ENCODE data around the gene AKR1C1. TPM values are rescaled to one million over a fixed set of nuclear protein-coding genes. Genes with fewer than 3 reads are reported as not detected.
"Not testable (repeated sequence)": the region's sequence is repeated elsewhere in the genome, so short reads cannot be mapped to it uniquely, and the experiment has no call there.

Gene AKR1C1
- total RNA-seq, 1 experiment from 2014 or later: 1.9 TPM

DNA sequence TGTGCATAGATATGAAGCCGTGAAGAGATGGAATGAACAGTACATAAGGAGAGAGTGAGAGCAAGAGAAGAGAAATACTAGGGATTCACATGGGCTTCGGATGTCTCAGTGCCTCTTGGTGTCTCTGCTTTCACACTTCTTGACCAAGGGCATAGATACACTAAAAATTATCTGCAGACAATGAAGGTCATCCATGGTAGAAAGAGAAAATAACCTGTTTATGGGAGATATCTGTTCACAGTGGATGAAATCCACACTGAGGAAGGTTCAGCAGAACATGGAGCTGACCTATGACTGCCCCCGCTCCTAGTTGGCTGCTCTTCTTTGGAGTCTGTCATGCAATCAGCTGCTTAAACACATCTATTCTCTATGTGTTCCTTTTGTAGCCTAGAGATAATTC lies 6.1 kb downstream of the AKR1C1 start:
- not testable (repeated sequence) for H3K4me2 ChIP-seq (ENCODE audit: insufficient read depth, insufficient read length, low read length); H3K27me3 Mint-ChIP-seq (ENCODE audit: low read depth); H2BK20ac ChIP-seq (ENCODE audit: low read depth, low read length, poor library complexity, severe bottlenecking); H3K18ac ChIP-seq (ENCODE audit: insufficient read length, low read depth, low read length); H4K20me1 ChIP-seq (ENCODE audit: control insufficient read depth, insufficient read depth, insufficient read length); H3K27ac ChIP-seq (ENCODE audit: insufficient read length, low read depth, low read length); H3K79me2 ChIP-seq (ENCODE audit: insufficient read depth, low read length); H3K4me1 ChIP-seq (ENCODE audit: insufficient read depth, low read length); H3K27ac Mint-ChIP-seq; H3K4ac ChIP-seq (ENCODE audit: low read depth, low read length); H3T11ph ChIP-seq (ENCODE audit: low read length); H3K9ac ChIP-seq (ENCODE audit: extremely low read depth, insufficient read length, low read length); H2BK12ac ChIP-seq (ENCODE audit: insufficient read length, low read depth, low read length); H3K36me3 Mint-ChIP-seq (ENCODE audit: insufficient read depth in 1 of 3, low read depth in 3 of 3); H2AK5ac ChIP-seq (ENCODE audit: insufficient read length, low read length); H2BK120ac ChIP-seq (ENCODE audit: low read depth, low read length, poor library complexity, severe bottlenecking); H3K23ac ChIP-seq (ENCODE audit: insufficient read length, low read depth, low read length); H4K91ac ChIP-seq (ENCODE audit: insufficient read length, low read depth, low read length); H2AFZ ChIP-seq (ENCODE audit: low read length); H3K4me1 Mint-ChIP-seq; H3K56ac ChIP-seq (ENCODE audit: insufficient read length, low read depth, low read length); H3K14ac ChIP-seq (ENCODE audit: insufficient read depth, low read length); H4K5ac ChIP-seq (ENCODE audit: insufficient read length, low read depth, low read length); DNase-seq; H2BK15ac ChIP-seq (ENCODE audit: low read depth, low read length); H3K4me3 Mint-ChIP-seq; H2BK5ac ChIP-seq (ENCODE audit: insufficient read length, low read length); H3K27me3 ChIP-seq (ENCODE audit: insufficient read depth, low read length); H3K23me2 ChIP-seq (ENCODE audit: insufficient read length, low read depth, low read length, poor library complexity, severe bottlenecking); H3K9me3 ChIP-seq (ENCODE audit: control insufficient read depth, low read depth, low read length); H3K79me1 ChIP-seq (ENCODE audit: insufficient read depth, low read depth, low read length, poor library complexity, severe bottlenecking); H4K8ac ChIP-seq (replicated peaks; ENCODE audit: insufficient read length, low read depth, low read length)
- no CpG with 5 or more reads among the region's 3 CpGs for WGBS (ENCODE audit: extremely low coverage, insufficient read length, low lambda C conversion rate)
- H3K9me3 Mint-ChIP-seq: peaks cover 3 to 22% of the 10 kb centered on the region in 2 experiments

DNA sequence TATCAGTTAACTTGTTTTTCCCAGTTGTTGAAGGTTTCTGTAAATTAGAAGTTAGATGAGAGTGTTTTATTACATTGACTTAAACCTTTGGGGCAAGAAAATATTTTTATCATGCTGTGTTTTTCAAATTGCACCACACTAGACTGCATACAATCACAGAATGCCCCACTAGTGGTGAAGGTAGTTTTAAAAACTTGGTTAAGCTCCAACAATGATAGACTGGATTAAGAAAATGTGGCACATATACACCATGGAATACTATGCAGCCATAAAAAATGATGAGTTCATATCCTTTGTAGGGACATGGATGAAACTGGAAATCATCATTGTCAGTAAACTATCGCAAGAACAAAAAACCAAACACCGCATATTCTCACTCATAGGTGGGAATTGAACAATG lies 7.1 kb downstream of the AKR1C1 start:
- not testable (repeated sequence) for H3K27ac Mint-ChIP-seq; H3K56ac ChIP-seq (ENCODE audit: insufficient read length, low read depth, low read length); H2BK5ac ChIP-seq (ENCODE audit: insufficient read length, low read length); H3K4me1 Mint-ChIP-seq; H4K8ac ChIP-seq (replicated peaks; ENCODE audit: insufficient read length, low read depth, low read length); H3K27me3 Mint-ChIP-seq (ENCODE audit: low read depth); H3K4me1 ChIP-seq (ENCODE audit: insufficient read depth, low read length); H2BK120ac ChIP-seq (ENCODE audit: low read depth, low read length, poor library complexity, severe bottlenecking); H3K23me2 ChIP-seq (ENCODE audit: insufficient read length, low read depth, low read length, poor library complexity, severe bottlenecking); H3K14ac ChIP-seq (ENCODE audit: insufficient read depth, low read length); H3K4me3 Mint-ChIP-seq; DNase-seq; H3K27ac ChIP-seq (ENCODE audit: insufficient read length, low read depth, low read length); H3T11ph ChIP-seq (ENCODE audit: low read length); H2AFZ ChIP-seq (ENCODE audit: low read length); H2AK5ac ChIP-seq (ENCODE audit: insufficient read length, low read length); H2BK15ac ChIP-seq (ENCODE audit: low read depth, low read length); H2BK12ac ChIP-seq (ENCODE audit: insufficient read length, low read depth, low read length); H3K4me2 ChIP-seq (ENCODE audit: insufficient read depth, insufficient read length, low read length); H3K23ac ChIP-seq (ENCODE audit: insufficient read length, low read depth, low read length); H4K5ac ChIP-seq (ENCODE audit: insufficient read length, low read depth, low read length); H3K18ac ChIP-seq (ENCODE audit: insufficient read length, low read depth, low read length); H3K79me1 ChIP-seq (ENCODE audit: insufficient read depth, low read depth, low read length, poor library complexity, severe bottlenecking); H3K9me3 ChIP-seq (ENCODE audit: control insufficient read depth, low read depth, low read length); H3K4ac ChIP-seq (ENCODE audit: low read depth, low read length); H3K36me3 Mint-ChIP-seq (ENCODE audit: insufficient read depth in 1 of 3, low read depth in 3 of 3); H3K79me2 ChIP-seq (ENCODE audit: insufficient read depth, low read length); H2BK20ac ChIP-seq (ENCODE audit: low read depth, low read length, poor library complexity, severe bottlenecking); H4K91ac ChIP-seq (ENCODE audit: insufficient read length, low read depth, low read length); H3K9ac ChIP-seq (ENCODE audit: extremely low read depth, insufficient read length, low read length); H3K27me3 ChIP-seq (ENCODE audit: insufficient read depth, low read length); H4K20me1 ChIP-seq (ENCODE audit: control insufficient read depth, insufficient read depth, insufficient read length)
- peaks cover 3 to 16% of the 10 kb centered on the region in 2 experiments for H3K9me3 Mint-ChIP-seq
- WGBS (ENCODE audit: extremely low coverage, insufficient read length, low lambda C conversion rate): no CpG with 5 or more reads among the region's 2 CpGs

Measured in H9 (cell line).